Adrenal gland (tissue), 12 donors: ENCODE data around the gene TMPRSS5. TPM values are rescaled to one million over a fixed set of nuclear protein-coding genes. Genes with fewer than 3 reads are reported as not detected.

Experiments used
- DNase-seq, 7 donors: peaks; one replicate each; pipeline ENCODE4 v3.0.0-alpha.2; 2019 to 2020
- H3K27ac ChIP-seq, 5 donors: fragments of 200-600 bp; sonication (generic) in 4 of 5; 1 replicate in 3 of 5; 2 replicates in 2 of 5; pipeline versions ENCODE4 v1.5.1 to v1.8.0; 2016 to 2020; ENCODE audit warnings: mild to moderate bottlenecking in 1 of 5
- H3K27me3 ChIP-seq: fragments of 200-600 bp; 2 replicates; pipeline ENCODE4 v1.8.0; 2021
- H3K36me3 ChIP-seq, 2 donors: fragments of 200-600 bp; replicated peaks in 1 of 2; 1 replicate in 1 of 2; 2 replicates in 1 of 2; pipeline versions ENCODE4 v1.5.1 to v1.8.0; 2018 to 2022
- H3K4me1 ChIP-seq, 2 donors: fragments of 200-600 bp; replicated peaks in 1 of 2; 1 replicate in 1 of 2; 2 replicates in 1 of 2; pipeline versions ENCODE4 v1.5.1 to v1.8.0; 2018 to 2021
- H3K4me3 ChIP-seq, 4 donors: fragments of 200-600 bp; sonication (generic) in 3 of 4; one replicate each; pipeline ENCODE4 v1.5.1; 2016 to 2018
- H3K9me3 ChIP-seq, 3 donors: fragments of 200-600 bp; sonication (generic) in 1 of 3; replicated peaks in 1 of 3; 1 replicate in 2 of 3; 2 replicates in 1 of 3; pipeline versions ENCODE4 v1.5.1 to v1.8.0; 2016 to 2021
- CTCF ChIP-seq, 6 experiments: fragments of 450-650 bp in 4 of 6; fragments of 200-600 bp in 2 of 6; sonication (generic) in 1 of 6; IDR thresholded peaks; 1 replicate in 5 of 6; 2 replicates in 1 of 6; pipeline versions ENCODE4 v1.5.1 to v1.8.0; 2016 to 2021; ENCODE audit warnings: antibody characterized with exemption in 6 of 6, mild to moderate bottlenecking in 2 of 6, moderate library complexity in 1 of 6
- POLR2A ChIP-seq, 2 donors: fragments of 450-650 bp; IDR thresholded peaks; one replicate each; pipeline ENCODE4 v1.6.1; 2017; ENCODE audit warnings: antibody characterized with exemption in 2 of 2, mild to moderate bottlenecking in 2 of 2, moderate library complexity in 1 of 2
- WGBS, 4 donors: extraction: QIAGEN DNeasy Blood & Tissue Kit in 2 of 4; methylation state at CpG; one replicate each; pipeline versions ENCODE4 v1.1.5 to v1.1.7; 2013 to 2017; 5-methylcytosine and 5-hydroxymethylcytosine counted together
- intact Hi-C, 2 donors: fragments of 100-400 bp; cut with DNase I; formaldehyde crosslinking; loops; one replicate each; pipeline versions ENCODE4 v1.14.1 to v1.15.0; 2022 to 2023
- polyA plus RNA-seq, 3 donors: library from polyadenylated mRNA; stranded (reverse); fragments of 200-250 nt in 2 of 3; fragments of 350-450 nt in 1 of 3; fragmentation: Illumina TruSeq in 1 of 3; extraction: RNeasy Lipid Tissue Mini Kit (QIAGEN cat#74804) in 1 of 3; gene quantifications; one replicate each; pipeline ENCODE4 v1.2.3, GENCODE V29; 2013 to 2014
- total RNA-seq, 9 donors: library from RNA; depleted of rRNA in 4 of 9; stranded (reverse); fragments of >200 nt in 4 of 9; fragments of 120-200 nt in 1 of 9; fragmentation: NEBNext Ultra II Directional in 1 of 9; extraction: Animal tissue kit (Norgen Biotek cat#: 25700) in 1 of 9; gene quantifications; one replicate each; pipeline versions ENCODE4 v1.1.0 to v1.2.4, GENCODE V29; 2013 to 2023
- donor health status: healthy with polysubstance abuse.
- donor health status: Bipolar disorder and iron deficiency.
- donor health status: DM: yes; HTN: yes; CAD: no.
- donor health status: DM: no; HTN: no; CAD: no.
- donor health status: DM: no; HTN: no; CAD: no.
- donor health status: DM: yes; HTN: yes; CAD: no.

Gene TMPRSS5
- total and polyA plus RNA-seq, 12 donors = 0.07 to 1.5 (median 0.75) TPM; not detected in 4

GRCh38 chr11:113725407-113725806 lies 19.3 kb upstream of the TMPRSS5 start:
- Histone ChIP-seq H3K4me1 (peaks cover 0 to 7% of the 10 kb centered on the region in 2 donors), H3K4me3 (no peak overlapping the region), H3K27me3 (no peaks in the 10 kb centered on the region), H3K9me3 (no peaks in the 10 kb centered on the region), H3K27ac (no peak overlapping the region), H3K36me3 (no peaks in the 10 kb centered on the region)
- intact Hi-C loops = no loop called here
- TF ChIP-seq POLR2A (IDR thresholded peaks at IDR 0.05) = no peak
- no peak for DNase-seq
- 90 to 95% (median 93%) methylated on average over 5 of the region's 5 CpGs for WGBS, 4 donors

- intact Hi-C loops = no loop called here
- no peak for TF ChIP-seq CTCF (IDR thresholded peaks at IDR 0.05)
- TF ChIP-seq POLR2A (IDR thresholded peaks at IDR 0.05) = no peak
- WGBS, 4 donors = 89 to 95% (median 93%) methylated on average over 3 of the region's 3 CpGs
Measured at GRCh38 chr11:113724778-113725177, 18.7 kb upstream of the TMPRSS5 start.

GRCh38 chr11:113723787-113724186 lies 17.7 kb upstream of the TMPRSS5 start:
- no peak for DNase-seq
- WGBS, 4 donors = 81 to 90% (median 85%) methylated on average over 4 of the region's 4 CpGs
- no peak for TF ChIP-seq CTCF (IDR thresholded peaks at IDR 0.05)
- no peak for TF ChIP-seq POLR2A (IDR thresholded peaks at IDR 0.05)
- Histone ChIP-seq H3K27ac (no peak overlapping the region), H3K36me3 (no peaks in the 10 kb centered on the region), H3K9me3 (no peaks in the 10 kb centered on the region), H3K27me3 (no peaks in the 10 kb centered on the region), H3K4me3 (no peak overlapping the region), H3K4me1 (peaks cover 0 to 7% of the 10 kb centered on the region in 2 donors)
- intact Hi-C loops = no loop called here

More at GRCh38 chr11:113724778-113725177, 18.7 kb upstream of the TMPRSS5 start:
- Histone ChIP-seq H3K36me3 (no peaks in the 10 kb centered on the region), H3K27ac (no peak overlapping the region), H3K4me3 (no peak overlapping the region), H3K9me3 (no peaks in the 10 kb centered on the region), H3K27me3 (no peaks in the 10 kb centered on the region), H3K4me1 (peaks cover 0 to 7% of the 10 kb centered on the region in 2 donors)
- DNase-seq = no peak

- 91 to 95% (median 93%) methylated on average over 3 of the region's 3 CpGs for WGBS, 4 donors
- no peaks in the 10 kb centered on the region for H3K9me3 ChIP-seq
- no peaks in the 10 kb centered on the region for H3K27me3 ChIP-seq
- no peak for DNase-seq
- H3K4me3 ChIP-seq = no peak overlapping the region
- intact Hi-C loops = no loop called here
- no peak overlapping the region for H3K27ac ChIP-seq
- no peak for TF ChIP-seq CTCF (IDR thresholded peaks at IDR 0.05)
- TF ChIP-seq POLR2A (IDR thresholded peaks at IDR 0.05) = no peak
- H3K36me3 ChIP-seq = no peaks in the 10 kb centered on the region
- H3K4me1 ChIP-seq = peaks cover 0 to 7% of the 10 kb centered on the region in 2 donors
Measured at GRCh38 chr11:113722934-113723333, 16.8 kb upstream of the TMPRSS5 start.

GRCh38 chr11:113722221-113722620 lies 16.1 kb upstream of the TMPRSS5 start:
- intact Hi-C loops = no loop called here
- Histone ChIP-seq H3K4me3 (no peak overlapping the region), H3K36me3 (no peaks in the 10 kb centered on the region), H3K27ac (no peak overlapping the region), H3K4me1 (peaks cover 0 to 7% of the 10 kb centered on the region in 2 donors), H3K9me3 (no peaks in the 10 kb centered on the region), H3K27me3 (no peaks in the 10 kb centered on the region)
- WGBS, 4 donors = 90 to 97% (median 91%) methylated on average over 4 of the region's 4 CpGs
- DNase-seq = no peak
- no peak for TF ChIP-seq CTCF (IDR thresholded peaks at IDR 0.05)
- TF ChIP-seq POLR2A (IDR thresholded peaks at IDR 0.05) = no peak
